ENCODE data around the gene MCTP1. TPM values are rescaled to one million over a fixed set of nuclear protein-coding genes. Genes with fewer than 3 reads are reported as not detected.

The MCTP1 gene
- total RNA-seq, 1 experiment from 2014 or later = 5.6 TPM

DNA sequence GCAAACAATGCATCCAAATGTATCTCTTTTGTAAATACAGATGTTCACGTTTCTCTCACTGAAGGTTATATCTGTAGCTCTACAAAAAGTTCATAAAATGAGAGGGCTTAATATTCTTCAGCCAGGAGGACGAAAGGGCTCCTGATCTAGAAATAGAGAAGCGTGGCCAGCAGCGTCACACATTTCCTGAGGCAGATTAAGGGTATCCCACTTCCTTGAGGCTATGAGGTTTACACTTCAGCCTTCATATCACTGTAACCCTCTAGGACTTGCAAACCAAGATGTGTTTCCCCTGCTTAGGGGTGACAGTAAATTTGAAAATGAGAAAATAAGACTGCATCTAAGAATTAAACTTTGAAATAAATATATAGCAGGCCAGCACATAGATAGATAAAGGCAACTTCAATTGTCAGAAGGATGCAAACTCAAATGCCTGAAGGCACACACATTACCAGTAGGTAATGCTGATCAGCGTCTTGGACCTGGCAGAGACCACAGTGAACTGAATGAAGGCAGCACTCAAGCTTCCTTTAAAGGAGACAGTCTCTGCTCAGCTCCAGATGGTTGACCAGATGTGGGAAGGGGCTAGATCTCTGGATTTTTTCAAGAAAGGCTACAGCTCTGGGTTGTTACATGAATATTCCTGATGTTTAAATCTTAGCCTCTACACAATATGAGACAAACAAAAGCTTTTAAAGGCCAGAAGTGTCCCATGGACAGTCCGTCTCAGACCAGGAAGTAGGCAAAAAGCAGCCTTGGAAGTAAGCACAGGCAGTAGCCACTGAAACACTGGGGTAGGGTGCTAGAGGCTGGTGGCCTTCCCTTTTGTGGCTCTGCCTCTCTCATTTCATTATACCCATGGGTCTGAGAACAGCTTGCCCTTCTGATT lies 197.7 kb downstream of the MCTP1 start:
- no peaks in the 10 kb centered on the region for H3K27me3 Mint-ChIP-seq (ENCODE audit: low read depth)
- ChIA-PET POLR2A (interaction anchor here (1.0 kb wide), 1 partner anchor 39 kb away, joined by 3 read pairs; no protein-coding TSS in a partner anchor), CTCF (no interaction called here)
- peaks cover 2% of the 10 kb centered on the region; the same call in 1 of the 2 replicates for H3K36me3 Mint-ChIP-seq
- no peak for TF ChIP-seq PRRX2 (CRISPR knock-in tag; IDR thresholded peaks at IDR 0.05)
- TF ChIP-seq TEAD1 (CRISPR knock-in tag; IDR thresholded peaks at IDR 0.05) = no peak
- TF ChIP-seq RELA (CRISPR knock-in tag; IDR thresholded peaks at IDR 0.05; ENCODE audit: borderline replicate concordance) = no peak
- TF ChIP-seq, protein P1, sequence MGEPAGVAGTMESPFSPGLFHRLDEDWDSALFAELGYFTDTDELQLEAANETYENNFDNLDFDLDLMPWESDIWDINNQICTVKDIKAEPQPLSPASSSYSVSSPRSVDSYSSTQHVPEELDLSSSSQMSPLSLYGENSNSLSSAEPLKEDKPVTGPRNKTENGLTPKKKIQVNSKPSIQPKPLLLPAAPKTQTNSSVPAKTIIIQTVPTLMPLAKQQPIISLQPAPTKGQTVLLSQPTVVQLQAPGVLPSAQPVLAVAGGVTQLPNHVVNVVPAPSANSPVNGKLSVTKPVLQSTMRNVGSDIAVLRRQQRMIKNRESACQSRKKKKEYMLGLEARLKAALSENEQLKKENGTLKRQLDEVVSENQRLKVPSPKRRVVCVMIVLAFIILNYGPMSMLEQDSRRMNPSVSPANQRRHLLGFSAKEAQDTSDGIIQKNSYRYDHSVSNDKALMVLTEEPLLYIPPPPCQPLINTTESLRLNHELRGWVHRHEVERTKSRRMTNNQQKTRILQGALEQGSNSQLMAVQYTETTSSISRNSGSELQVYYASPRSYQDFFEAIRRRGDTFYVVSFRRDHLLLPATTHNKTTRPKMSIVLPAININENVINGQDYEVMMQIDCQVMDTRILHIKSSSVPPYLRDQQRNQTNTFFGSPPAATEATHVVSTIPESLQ (CRISPR knock-in tag; IDR thresholded peaks at IDR 0.05) = no peak
- no peak for TF ChIP-seq GTF2I (CRISPR knock-in tag; conservative IDR thresholded peaks at IDR 0.05)
- TF ChIP-seq, protein P2, sequence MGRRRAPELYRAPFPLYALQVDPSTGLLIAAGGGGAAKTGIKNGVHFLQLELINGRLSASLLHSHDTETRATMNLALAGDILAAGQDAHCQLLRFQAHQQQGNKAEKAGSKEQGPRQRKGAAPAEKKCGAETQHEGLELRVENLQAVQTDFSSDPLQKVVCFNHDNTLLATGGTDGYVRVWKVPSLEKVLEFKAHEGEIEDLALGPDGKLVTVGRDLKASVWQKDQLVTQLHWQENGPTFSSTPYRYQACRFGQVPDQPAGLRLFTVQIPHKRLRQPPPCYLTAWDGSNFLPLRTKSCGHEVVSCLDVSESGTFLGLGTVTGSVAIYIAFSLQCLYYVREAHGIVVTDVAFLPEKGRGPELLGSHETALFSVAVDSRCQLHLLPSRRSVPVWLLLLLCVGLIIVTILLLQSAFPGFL (CRISPR knock-in tag; IDR thresholded peaks at IDR 0.05; ENCODE audit: borderline replicate concordance) = no peak
- ATAC-seq (no peak), DNase-seq (ENCODE audit: low spot score) (no peak)
- H3K27ac Mint-ChIP-seq = no peak overlapping the region
- H3K4me3 Mint-ChIP-seq = no peak overlapping the region
- peaks cover 16% of the 10 kb centered on the region for H3K4me1 Mint-ChIP-seq
- peaks cover 17% of the 10 kb centered on the region for H3K9me3 Mint-ChIP-seq

DNA sequence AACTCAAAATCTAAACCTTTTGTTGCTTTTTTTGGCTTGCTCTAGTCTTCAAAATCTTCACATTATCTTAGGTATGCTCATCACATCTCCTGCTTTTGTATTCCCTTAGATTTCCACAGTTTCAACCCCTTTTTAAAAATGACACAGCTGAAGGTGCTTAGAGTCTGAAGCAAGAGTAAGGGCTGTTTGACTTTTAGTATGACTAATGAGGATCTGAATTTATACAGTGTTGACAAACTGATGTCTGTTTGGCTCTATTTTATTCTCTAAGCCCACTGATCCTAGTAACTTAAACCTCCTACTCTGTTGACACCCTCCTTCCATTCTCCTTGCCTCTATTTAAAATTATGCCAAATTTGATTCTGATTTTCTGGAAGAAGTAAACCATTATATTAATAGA lies 200.1 kb downstream of the MCTP1 start:
- Mint-ChIP-seq H3K36me3 (no peaks in the 10 kb centered on the region), H3K4me3 (no peak overlapping the region)
- CTCF ChIA-PET = no interaction called here
- TF ChIP-seq SP1 (CRISPR knock-in tag; conservative IDR thresholded peaks at IDR 0.05) (no peak), NFYB (CRISPR knock-in tag; conservative IDR thresholded peaks at IDR 0.05; ENCODE audit: low read depth) (no peak), GTF2I (CRISPR knock-in tag; conservative IDR thresholded peaks at IDR 0.05) (no peak), PRRX2 (CRISPR knock-in tag; IDR thresholded peaks at IDR 0.05) (no peak), TEAD4 (CRISPR knock-in tag; IDR thresholded peaks at IDR 0.05) (no peak), ZNF416 (CRISPR knock-in tag; IDR thresholded peaks at IDR 0.05) (no peak), ZNF121 (CRISPR knock-in tag; IDR thresholded peaks at IDR 0.05) (no peak), TCF7 (CRISPR knock-in tag; IDR thresholded peaks at IDR 0.05; ENCODE audit: low read depth) (no peak), TP53 (CRISPR knock-in tag; IDR thresholded peaks at IDR 0.05) (no peak), NFATC4 (CRISPR knock-in tag; IDR thresholded peaks at IDR 0.05) (no peak), FOXJ3 (CRISPR knock-in tag; IDR thresholded peaks at IDR 0.05; ENCODE audit: borderline replicate concordance) (no peak)
- TF ChIP-seq, protein P3, sequence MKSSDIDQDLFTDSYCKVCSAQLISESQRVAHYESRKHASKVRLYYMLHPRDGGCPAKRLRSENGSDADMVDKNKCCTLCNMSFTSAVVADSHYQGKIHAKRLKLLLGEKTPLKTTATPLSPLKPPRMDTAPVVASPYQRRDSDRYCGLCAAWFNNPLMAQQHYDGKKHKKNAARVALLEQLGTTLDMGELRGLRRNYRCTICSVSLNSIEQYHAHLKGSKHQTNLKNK (CRISPR knock-in tag; IDR thresholded peaks at IDR 0.05) = no peak
- TF ChIP-seq, protein P4, sequence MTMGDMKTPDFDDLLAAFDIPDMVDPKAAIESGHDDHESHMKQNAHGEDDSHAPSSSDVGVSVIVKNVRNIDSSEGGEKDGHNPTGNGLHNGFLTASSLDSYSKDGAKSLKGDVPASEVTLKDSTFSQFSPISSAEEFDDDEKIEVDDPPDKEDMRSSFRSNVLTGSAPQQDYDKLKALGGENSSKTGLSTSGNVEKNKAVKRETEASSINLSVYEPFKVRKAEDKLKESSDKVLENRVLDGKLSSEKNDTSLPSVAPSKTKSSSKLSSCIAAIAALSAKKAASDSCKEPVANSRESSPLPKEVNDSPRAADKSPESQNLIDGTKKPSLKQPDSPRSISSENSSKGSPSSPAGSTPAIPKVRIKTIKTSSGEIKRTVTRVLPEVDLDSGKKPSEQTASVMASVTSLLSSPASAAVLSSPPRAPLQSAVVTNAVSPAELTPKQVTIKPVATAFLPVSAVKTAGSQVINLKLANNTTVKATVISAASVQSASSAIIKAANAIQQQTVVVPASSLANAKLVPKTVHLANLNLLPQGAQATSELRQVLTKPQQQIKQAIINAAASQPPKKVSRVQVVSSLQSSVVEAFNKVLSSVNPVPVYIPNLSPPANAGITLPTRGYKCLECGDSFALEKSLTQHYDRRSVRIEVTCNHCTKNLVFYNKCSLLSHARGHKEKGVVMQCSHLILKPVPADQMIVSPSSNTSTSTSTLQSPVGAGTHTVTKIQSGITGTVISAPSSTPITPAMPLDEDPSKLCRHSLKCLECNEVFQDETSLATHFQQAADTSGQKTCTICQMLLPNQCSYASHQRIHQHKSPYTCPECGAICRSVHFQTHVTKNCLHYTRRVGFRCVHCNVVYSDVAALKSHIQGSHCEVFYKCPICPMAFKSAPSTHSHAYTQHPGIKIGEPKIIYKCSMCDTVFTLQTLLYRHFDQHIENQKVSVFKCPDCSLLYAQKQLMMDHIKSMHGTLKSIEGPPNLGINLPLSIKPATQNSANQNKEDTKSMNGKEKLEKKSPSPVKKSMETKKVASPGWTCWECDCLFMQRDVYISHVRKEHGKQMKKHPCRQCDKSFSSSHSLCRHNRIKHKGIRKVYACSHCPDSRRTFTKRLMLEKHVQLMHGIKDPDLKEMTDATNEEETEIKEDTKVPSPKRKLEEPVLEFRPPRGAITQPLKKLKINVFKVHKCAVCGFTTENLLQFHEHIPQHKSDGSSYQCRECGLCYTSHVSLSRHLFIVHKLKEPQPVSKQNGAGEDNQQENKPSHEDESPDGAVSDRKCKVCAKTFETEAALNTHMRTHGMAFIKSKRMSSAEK (CRISPR knock-in tag; IDR thresholded peaks at IDR 0.05; ENCODE audit: borderline replicate concordance) = no peak
- TF ChIP-seq, protein P5, sequence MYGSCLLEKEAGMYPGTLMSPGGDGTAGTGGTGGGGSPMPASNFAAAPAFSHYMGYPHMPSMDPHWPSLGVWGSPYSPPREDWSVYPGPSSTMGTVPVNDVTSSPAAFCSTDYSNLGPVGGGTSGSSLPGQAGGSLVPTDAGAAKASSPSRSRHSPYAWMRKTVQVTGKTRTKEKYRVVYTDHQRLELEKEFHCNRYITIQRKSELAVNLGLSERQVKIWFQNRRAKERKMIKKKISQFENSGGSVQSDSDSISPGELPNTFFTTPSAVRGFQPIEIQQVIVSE (CRISPR knock-in tag; IDR thresholded peaks at IDR 0.05; ENCODE audit: borderline replicate concordance) = no peak
- TF ChIP-seq, protein P6, sequence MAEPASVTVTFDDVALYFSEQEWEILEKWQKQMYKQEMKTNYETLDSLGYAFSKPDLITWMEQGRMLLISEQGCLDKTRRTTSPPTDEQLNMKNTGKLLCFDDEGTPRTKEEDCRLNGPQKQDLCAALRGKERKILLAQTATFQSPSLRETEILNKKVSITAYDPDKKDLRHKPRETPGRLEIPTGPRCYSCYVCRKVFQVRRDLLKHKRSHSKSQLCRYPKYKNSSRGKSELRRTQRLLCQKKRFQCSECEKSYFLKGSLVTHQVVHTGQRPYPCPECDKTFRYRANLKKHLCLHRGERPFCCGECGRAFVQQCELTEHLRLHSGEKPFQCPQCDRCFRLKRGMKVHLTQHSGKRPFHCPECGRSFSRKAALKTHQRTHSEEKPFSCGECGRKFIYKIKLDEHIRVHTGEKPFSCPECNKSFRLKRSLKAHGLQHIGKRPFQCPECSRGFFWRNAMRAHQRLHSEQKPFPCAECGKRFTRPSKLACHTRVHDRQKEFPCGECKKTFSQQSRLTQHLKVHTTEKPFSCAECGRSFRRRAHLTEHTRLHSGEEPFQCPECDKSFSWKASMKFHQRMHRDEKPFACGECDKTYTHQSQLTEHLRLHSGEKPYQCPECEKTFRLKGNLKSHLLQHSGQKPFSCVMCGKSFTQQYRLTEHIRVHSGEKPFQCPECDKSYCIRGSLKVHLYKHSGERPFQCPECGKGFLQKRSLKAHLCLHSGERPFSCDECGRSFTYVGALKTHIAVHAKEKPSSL (CRISPR knock-in tag; conservative IDR thresholded peaks at IDR 0.05) = no peak
- TF ChIP-seq, protein P7, sequence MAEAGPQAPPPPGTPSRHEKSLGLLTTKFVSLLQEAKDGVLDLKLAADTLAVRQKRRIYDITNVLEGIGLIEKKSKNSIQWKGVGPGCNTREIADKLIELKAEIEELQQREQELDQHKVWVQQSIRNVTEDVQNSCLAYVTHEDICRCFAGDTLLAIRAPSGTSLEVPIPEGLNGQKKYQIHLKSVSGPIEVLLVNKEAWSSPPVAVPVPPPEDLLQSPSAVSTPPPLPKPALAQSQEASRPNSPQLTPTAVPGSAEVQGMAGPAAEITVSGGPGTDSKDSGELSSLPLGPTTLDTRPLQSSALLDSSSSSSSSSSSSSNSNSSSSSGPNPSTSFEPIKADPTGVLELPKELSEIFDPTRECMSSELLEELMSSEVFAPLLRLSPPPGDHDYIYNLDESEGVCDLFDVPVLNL (CRISPR knock-in tag; IDR thresholded peaks at IDR 0.05; ENCODE audit: borderline replicate concordance, low read depth) = no peak
- TF ChIP-seq, protein P8, sequence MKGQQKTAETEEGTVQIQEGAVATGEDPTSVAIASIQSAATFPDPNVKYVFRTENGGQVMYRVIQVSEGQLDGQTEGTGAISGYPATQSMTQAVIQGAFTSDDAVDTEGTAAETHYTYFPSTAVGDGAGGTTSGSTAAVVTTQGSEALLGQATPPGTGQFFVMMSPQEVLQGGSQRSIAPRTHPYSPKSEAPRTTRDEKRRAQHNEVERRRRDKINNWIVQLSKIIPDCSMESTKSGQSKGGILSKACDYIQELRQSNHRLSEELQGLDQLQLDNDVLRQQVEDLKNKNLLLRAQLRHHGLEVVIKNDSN (CRISPR knock-in tag; IDR thresholded peaks at IDR 0.05) = no peak

More for the DNA sequence above, 200.1 kb downstream of the MCTP1 start:
- Mint-ChIP-seq H3K27me3 (ENCODE audit: low read depth) (no peaks in the 10 kb centered on the region), H3K27ac (peak overlapping the region; percentile 54), H3K4me1 (peaks cover 31% of the 10 kb centered on the region), H3K9me3 (no peaks in the 10 kb centered on the region)
- ATAC-seq (no peak), DNase-seq (ENCODE audit: low spot score) (no peak)
- POLR2A ChIA-PET = no interaction called here

Measured in WTC11 (cell line).